H9 (cell line): ENCODE results near the gene WNT7B. TPM values are rescaled to one million over a fixed set of nuclear protein-coding genes. Genes with fewer than 3 reads are reported as not detected.

Experiments
- DNase-seq: peaks from one replicate; pipeline ENCODE4 v3.0.0-alpha.2; 2017
- H2AFZ ChIP-seq: one replicate; pipeline ENCODE4 v1.6.1; 2013; ENCODE audit warnings: mild to moderate bottlenecking, low read length, control low read depth, moderate library complexity
- H2AK5ac ChIP-seq: 2 replicates; pipeline ENCODE4 v1.6.1; 2013; ENCODE audit warnings: low read length, control low read depth, mixed read lengths; ENCODE audit not compliant: insufficient read length
- H2BK120ac ChIP-seq: one replicate; pipeline ENCODE4 v1.6.1; 2013; ENCODE audit warnings: low read depth, mild to moderate bottlenecking, low read length, control low read depth, inconsistent platforms; ENCODE audit not compliant: poor library complexity, severe bottlenecking
- H2BK12ac ChIP-seq: 2 replicates; pipeline ENCODE4 v1.6.1; 2013; ENCODE audit warnings: low read length, control low read depth, mixed read lengths, low read depth; ENCODE audit not compliant: insufficient read length
- H2BK15ac ChIP-seq: 2 replicates; pipeline ENCODE4 v1.6.1; 2013; ENCODE audit warnings: low read depth, low read length, control low read depth
- H2BK20ac ChIP-seq: one replicate; pipeline ENCODE4 v1.6.1; 2013; ENCODE audit warnings: low read depth, mild to moderate bottlenecking, low read length, control low read depth, inconsistent platforms; ENCODE audit not compliant: poor library complexity, severe bottlenecking
- H2BK5ac ChIP-seq: 2 replicates; pipeline ENCODE4 v1.6.1; 2013; ENCODE audit warnings: low read length, control low read depth, mixed read lengths; ENCODE audit not compliant: insufficient read length
- H3K14ac ChIP-seq: 2 replicates; pipeline ENCODE4 v1.6.1; 2013; ENCODE audit warnings: low read length, control low read depth; ENCODE audit not compliant: insufficient read depth
- H3K18ac ChIP-seq: 2 replicates; pipeline ENCODE4 v1.6.1; 2013; ENCODE audit warnings: low read depth, mild to moderate bottlenecking, mixed read lengths, low read length, control low read depth; ENCODE audit not compliant: insufficient read length
- H3K23ac ChIP-seq: 2 replicates; pipeline ENCODE4 v1.6.1; 2013; ENCODE audit warnings: low read length, control low read depth, mixed read lengths, low read depth; ENCODE audit not compliant: insufficient read length
- H3K23me2 ChIP-seq: 2 replicates; pipeline ENCODE4 v1.6.1; 2013; ENCODE audit warnings: low read depth, mild to moderate bottlenecking, mixed read lengths, low read length, control low read depth; ENCODE audit not compliant: insufficient read length, poor library complexity, severe bottlenecking
- H3K27ac ChIP-seq: 2 replicates; pipeline ENCODE4 v1.5.1; 2013; ENCODE audit warnings: low read length, control low read depth, mixed read lengths, low read depth; ENCODE audit not compliant: insufficient read length
- H3K27me3 ChIP-seq: 2 replicates; pipeline ENCODE4 v1.6.1; 2013; ENCODE audit warnings: low read length, control low read depth, inconsistent platforms; ENCODE audit not compliant: insufficient read depth
- H3K4ac ChIP-seq: 2 replicates; pipeline ENCODE4 v1.6.1; 2013; ENCODE audit warnings: low read depth, mild to moderate bottlenecking, control low read depth, inconsistent platforms, low read length, moderate library complexity
- H3K4me1 ChIP-seq: 2 replicates; pipeline ENCODE4 v1.6.1; 2013; ENCODE audit warnings: low read length, control low read depth, inconsistent platforms; ENCODE audit not compliant: insufficient read depth
- H3K4me2 ChIP-seq: 2 replicates; pipeline ENCODE4 v1.6.1; 2013; ENCODE audit warnings: low read length, control low read depth, mixed read lengths; ENCODE audit not compliant: insufficient read length, insufficient read depth
- H3K56ac ChIP-seq: 2 replicates; pipeline ENCODE4 v1.6.1; 2013; ENCODE audit warnings: low read depth, mild to moderate bottlenecking, mixed read lengths, low read length, control low read depth; ENCODE audit not compliant: insufficient read length
- H3K79me1 ChIP-seq: 2 replicates; pipeline ENCODE4 v1.6.1; 2013; ENCODE audit warnings: low read depth, mild to moderate bottlenecking, moderate library complexity, low read length, control low read depth, inconsistent platforms; ENCODE audit not compliant: insufficient read depth, poor library complexity, severe bottlenecking
- H3K79me2 ChIP-seq: 2 replicates; pipeline ENCODE4 v1.6.1; 2013; ENCODE audit warnings: low read length, control low read depth, inconsistent platforms; ENCODE audit not compliant: insufficient read depth
- H3K9ac ChIP-seq: 2 replicates; pipeline ENCODE4 v1.6.1; 2013; ENCODE audit warnings: low read length, control low read depth, mixed read lengths; ENCODE audit not compliant: insufficient read length; ENCODE audit errors: extremely low read depth
- H3K9me3 ChIP-seq: one replicate; pipeline ENCODE4 v1.6.1; 2013; ENCODE audit warnings: low read depth, low read length, inconsistent platforms; ENCODE audit not compliant: control insufficient read depth
- H3T11ph ChIP-seq: one replicate; pipeline ENCODE4 v1.6.1; 2013; ENCODE audit warnings: mild to moderate bottlenecking, low read length, control low read depth, inconsistent platforms
- H4K20me1 ChIP-seq: one replicate; pipeline ENCODE4 v1.6.1; 2013; ENCODE audit not compliant: control insufficient read depth, insufficient read length, insufficient read depth
- H4K5ac ChIP-seq: 2 replicates; pipeline ENCODE4 v1.6.1; 2013; ENCODE audit warnings: low read depth, mild to moderate bottlenecking, mixed read lengths, low read length, control low read depth; ENCODE audit not compliant: insufficient read length
- H4K8ac ChIP-seq: replicated peaks from 2 replicates; pipeline ENCODE4 v1.6.1; 2013; ENCODE audit warnings: low read length, control low read depth, mixed read lengths, low read depth; ENCODE audit not compliant: insufficient read length
- H4K91ac ChIP-seq: 2 replicates; pipeline ENCODE4 v1.6.1; 2013; ENCODE audit warnings: low read depth, mild to moderate bottlenecking, moderate library complexity, mixed read lengths, low read length, control low read depth; ENCODE audit not compliant: insufficient read length
- H3K27ac Mint-ChIP-seq, 3 experiments: 2 replicates in 2 of 3; 3 replicates in 1 of 3; pipeline ENCODE4 v1.8.0; 2020 to 2021; ENCODE audit warnings: mixed read lengths in 3 of 3, mild to moderate bottlenecking in 1 of 3, moderate library complexity in 1 of 3
- H3K27me3 Mint-ChIP-seq: 2 replicates; pipeline ENCODE4 v1.8.0; 2021; ENCODE audit warnings: low read depth, mild to moderate bottlenecking, moderate library complexity, mixed read lengths
- H3K36me3 Mint-ChIP-seq, 3 experiments: 2 replicates in 2 of 3; 3 replicates in 1 of 3; pipeline ENCODE4 v1.8.0; 2020 to 2021; ENCODE audit warnings: low read depth in 3 of 3, mixed read lengths in 3 of 3; ENCODE audit not compliant: insufficient read depth in 1 of 3
- H3K4me1 Mint-ChIP-seq, 2 experiments: 2 replicates each; pipeline ENCODE4 v1.8.0; 2020; ENCODE audit warnings: mixed read lengths in 2 of 2
- H3K4me3 Mint-ChIP-seq, 2 experiments: 2 replicates in 1 of 2; 3 replicates in 1 of 2; pipeline ENCODE4 v1.8.0; 2020 to 2021; ENCODE audit warnings: mild to moderate bottlenecking in 2 of 2, mixed read lengths in 2 of 2, moderate library complexity in 1 of 2
- H3K9me3 Mint-ChIP-seq, 2 experiments: 2 replicates in 1 of 2; 3 replicates in 1 of 2; pipeline ENCODE4 v1.8.0; 2020; ENCODE audit warnings: mild to moderate bottlenecking in 2 of 2, mixed read lengths in 2 of 2, moderate library complexity in 1 of 2
- CTCF ChIP-seq: fragments of 200-600 bp; sonication (generic); conservative IDR thresholded peaks from 3 replicates; pipeline ENCODE4 v1.8.0; 2021; ENCODE audit warnings: antibody characterized with exemption, mild to moderate bottlenecking
- WGBS: extraction: QIAGEN DNeasy Blood & Tissue Kit; methylation state at CpG from one replicate; pipeline ENCODE4 v1.1.7; 2013; ENCODE audit warnings: missing lambda C conversion rate, low lambda C conversion rate, mixed read lengths; ENCODE audit not compliant: insufficient read length; ENCODE audit errors: extremely low coverage; 5-methylcytosine and 5-hydroxymethylcytosine counted together
- total RNA-seq: library from RNA; stranded (reverse); gene quantifications from 2 replicates; pipeline ENCODE4 v1.2.1, GENCODE V29; 2021

WNT7B gene
- total RNA-seq, 1 experiment from 2014 or later = 0.09 TPM

DNA sequence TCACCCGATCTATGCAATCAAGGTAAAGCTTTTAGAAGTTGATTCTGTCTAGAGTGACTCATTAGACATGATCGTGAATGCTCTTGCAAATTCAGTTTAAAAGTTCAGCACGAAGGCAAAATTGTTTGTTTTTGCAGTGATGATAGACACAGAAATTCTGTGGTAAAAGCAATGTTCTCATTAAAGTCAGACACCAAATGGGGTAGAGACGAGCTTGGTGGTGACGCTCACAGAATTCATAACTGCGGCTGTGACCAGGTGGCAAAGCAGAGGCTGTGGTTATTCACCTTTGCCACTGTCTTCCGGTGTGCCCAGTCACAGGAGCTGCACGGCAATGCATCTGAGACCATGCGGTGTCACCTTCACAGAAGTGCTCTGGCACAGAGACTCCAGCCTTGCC is 83.4 kb downstream of the WNT7B start:
- no peak for TF ChIP-seq CTCF
- H3K27ac Mint-ChIP-seq = no peak overlapping the region
- WGBS = no CpG with 5 or more reads among the region's 9 CpGs

More for the DNA sequence above, 83.4 kb downstream of the WNT7B start:
- H2BK5ac ChIP-seq = no peak overlapping the region
- no peak overlapping the region for H3K23ac ChIP-seq
- Mint-ChIP-seq H3K9me3 (no peaks in the 10 kb centered on the region), H3K4me1 (peaks cover 11 to 20% of the 10 kb centered on the region in 2 experiments), H3K4me3 (no peak overlapping the region), H3K27me3 (peaks cover 9% of the 10 kb centered on the region), H3K36me3 (no peaks in the 10 kb centered on the region)
- no peaks in the 10 kb centered on the region for H3K27me3 ChIP-seq
- DNase-seq = no peak
- no peak overlapping the region for H4K91ac ChIP-seq
- H3K9me3 ChIP-seq = no peaks in the 10 kb centered on the region
- no peaks in the 10 kb centered on the region for H3K79me2 ChIP-seq
- peaks cover under 1% of the 10 kb centered on the region for H4K20me1 ChIP-seq
- H3K23me2 ChIP-seq = no peaks in the 10 kb centered on the region
- no peaks in the 10 kb centered on the region; the same call in 1 of the 2 replicates for H3K4me1 ChIP-seq
- no peak overlapping the region for H3K18ac ChIP-seq
- H3K14ac ChIP-seq = no peak overlapping the region
- no peak overlapping the region for H2BK120ac ChIP-seq
- no peak overlapping the region for H3K27ac ChIP-seq
- H4K8ac ChIP-seq = no peak overlapping the region
- H2BK12ac ChIP-seq = no peak overlapping the region
- H3K4ac ChIP-seq = no peak overlapping the region
- H3K4me2 ChIP-seq = no peak overlapping the region
- no peak overlapping the region for H3K9ac ChIP-seq
- no peak overlapping the region for H4K5ac ChIP-seq
- no peak overlapping the region for H2BK20ac ChIP-seq
- H2AFZ ChIP-seq = no peak overlapping the region
- no peak overlapping the region for H3T11ph ChIP-seq
- no peak overlapping the region for H2BK15ac ChIP-seq
- H3K79me1 ChIP-seq = no peaks in the 10 kb centered on the region
- no peak overlapping the region for H3K56ac ChIP-seq
- no peak overlapping the region for H2AK5ac ChIP-seq
